Femur (tissue), 1 donor: Measurements from ENCODE around the gene CCSER1.

ENCODE experiments used
- DNase-seq: peaks from one replicate; pipeline ENCODE4 v3.0.0-alpha.2; 2017

The CCSER1 gene

GRCh38 chr4:90128961-90129495 lies 1.8 kb downstream of the CCSER1 start:
- no peak for DNase-seq

- DNase-seq: no peak
Measured at GRCh38 chr4:90130076-90130475, 2.9 kb downstream of the CCSER1 start.

DNA sequence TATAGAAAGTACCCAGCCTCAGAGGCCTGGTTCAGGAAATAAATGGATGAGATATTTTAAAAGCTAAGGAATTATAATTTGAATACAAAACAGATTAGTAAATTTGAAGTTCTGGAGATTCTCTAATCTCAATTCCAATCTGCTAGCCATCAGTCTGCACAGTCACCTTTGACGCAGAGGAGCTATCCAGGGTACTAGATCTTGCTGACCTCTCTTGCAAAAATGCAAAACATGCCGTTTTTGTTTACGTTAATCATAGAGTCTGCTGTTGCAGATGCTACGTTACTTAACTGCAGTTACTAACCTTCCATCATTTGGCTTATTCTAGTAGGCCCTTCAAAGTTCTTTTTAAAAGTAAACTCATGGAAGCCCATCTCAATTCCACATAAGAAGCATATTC lies 10.4 kb downstream of the CCSER1 start:
- DNase-seq: no peak

GRCh38 chr4:90142081-90142480 lies 14.9 kb downstream of the CCSER1 start:
- no peak for DNase-seq

DNA sequence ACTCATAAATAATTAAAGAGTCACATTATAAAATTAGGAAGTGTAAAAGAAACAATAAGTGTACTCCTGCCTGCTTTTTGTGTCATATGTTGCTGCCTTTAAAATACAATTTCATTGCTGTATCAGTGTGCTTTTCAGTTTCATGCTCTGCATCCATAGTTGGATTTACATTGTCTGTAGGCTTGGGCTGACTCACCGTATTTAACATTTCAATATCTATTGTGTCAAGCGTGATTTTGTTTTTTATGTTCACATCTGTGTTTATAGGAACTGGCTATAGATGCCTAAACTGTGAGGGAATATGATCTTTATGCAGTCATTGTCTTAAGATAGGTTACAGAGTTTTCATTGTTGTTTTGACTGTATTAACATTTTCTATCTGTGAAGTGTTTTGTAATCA lies 18.1 kb downstream of the CCSER1 start:
- no peak for DNase-seq

- no peak for DNase-seq
Measured at GRCh38 chr4:90146306-90146705, 19.1 kb downstream of the CCSER1 start.

- no peak for DNase-seq
Measured at GRCh38 chr4:90148574-90149148, 21.5 kb downstream of the CCSER1 start.

DNA sequence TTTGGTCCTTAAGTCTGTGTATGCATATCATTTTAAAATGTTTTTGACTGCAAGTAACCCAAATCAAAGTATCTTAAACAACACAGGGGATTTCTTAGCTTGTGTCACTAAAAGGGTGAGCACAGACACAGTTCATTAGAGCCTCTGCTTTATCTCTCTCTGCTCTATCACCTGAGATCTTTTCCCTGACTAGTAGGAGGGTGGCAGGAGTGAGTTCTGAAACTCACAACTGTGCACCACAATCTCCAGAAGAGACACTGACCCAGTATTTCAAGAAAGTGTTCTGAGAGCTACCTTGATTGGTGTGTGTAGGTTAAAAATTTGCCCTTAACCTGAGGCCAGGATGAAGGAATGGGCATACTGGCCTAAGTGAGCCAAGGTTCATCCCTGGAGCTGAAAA lies 24.8 kb downstream of the CCSER1 start:
- DNase-seq: no peak

DNA sequence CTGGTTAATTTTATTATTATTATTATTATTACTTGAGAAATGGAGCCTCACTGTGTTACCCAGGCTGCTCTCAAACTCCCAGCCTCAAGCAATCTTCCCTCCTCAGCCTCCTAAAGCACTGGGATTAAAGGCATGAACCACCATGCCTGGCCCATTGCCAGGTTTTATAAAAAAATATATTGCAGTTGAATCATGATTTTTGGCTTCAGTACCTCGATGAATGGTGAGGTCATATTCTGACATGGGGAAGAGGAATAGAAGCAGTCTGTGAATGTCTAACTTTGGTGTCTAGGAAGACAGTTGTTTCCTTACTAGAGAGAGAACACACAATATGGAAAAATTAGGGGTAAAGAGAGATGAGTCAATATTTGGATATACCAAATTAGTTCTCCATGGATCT lies 32.0 kb downstream of the CCSER1 start:
- DNase-seq: no peak

DNA sequence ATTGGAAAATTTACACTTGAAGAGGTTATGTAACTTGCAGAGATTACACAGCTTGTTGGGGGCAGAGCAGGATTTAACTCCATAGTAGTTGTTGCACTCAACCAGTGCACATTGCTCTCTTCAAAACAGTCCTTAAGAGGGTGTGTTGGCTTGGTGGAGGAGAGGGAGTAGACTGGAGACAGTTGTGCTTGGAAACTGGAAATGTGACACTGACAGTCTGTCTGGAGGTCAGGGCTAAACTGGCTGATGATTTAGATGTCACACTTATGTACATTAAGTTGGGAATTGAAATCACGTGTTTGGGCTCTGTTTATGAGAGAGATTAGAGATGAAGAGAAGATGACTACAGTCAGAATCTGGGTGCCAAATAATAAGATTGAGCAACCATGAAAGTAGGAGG lies 32.9 kb downstream of the CCSER1 start:
- no peak for DNase-seq

GRCh38 chr4:90162566-90162965 lies 35.4 kb downstream of the CCSER1 start:
- DNase-seq: no peak

GRCh38 chr4:90163872-90164271 lies 36.7 kb downstream of the CCSER1 start:
- DNase-seq: no peak

- DNase-seq: no peak
Measured at GRCh38 chr4:90165883-90166282, 38.7 kb downstream of the CCSER1 start.

- no peak for DNase-seq
Measured at GRCh38 chr4:90171491-90171890, 44.3 kb downstream of the CCSER1 start.

- no peak for DNase-seq
Measured at GRCh38 chr4:90174621-90175023, 47.4 kb downstream of the CCSER1 start.

- DNase-seq: no peak
Measured at GRCh38 chr4:90181644-90182043, 54.5 kb downstream of the CCSER1 start.

DNA sequence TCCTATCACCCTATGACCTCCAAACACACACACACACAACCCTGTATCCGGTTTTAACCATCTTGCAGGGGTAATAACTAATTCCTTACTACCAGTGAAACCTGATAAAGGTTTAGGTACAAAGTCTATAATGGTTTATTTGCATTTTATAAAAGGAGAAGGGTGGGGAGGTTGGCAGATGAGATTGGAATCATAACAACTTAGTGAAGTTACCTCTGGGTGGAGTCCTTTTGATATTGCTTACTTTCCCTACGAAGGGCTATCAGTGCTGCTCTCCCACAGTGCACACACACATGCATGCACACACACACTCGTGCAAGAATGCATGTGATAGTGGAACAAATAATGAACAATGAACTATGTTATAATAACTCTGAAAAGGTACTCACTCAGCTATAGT lies 56.1 kb downstream of the CCSER1 start:
- no peak for DNase-seq

DNA sequence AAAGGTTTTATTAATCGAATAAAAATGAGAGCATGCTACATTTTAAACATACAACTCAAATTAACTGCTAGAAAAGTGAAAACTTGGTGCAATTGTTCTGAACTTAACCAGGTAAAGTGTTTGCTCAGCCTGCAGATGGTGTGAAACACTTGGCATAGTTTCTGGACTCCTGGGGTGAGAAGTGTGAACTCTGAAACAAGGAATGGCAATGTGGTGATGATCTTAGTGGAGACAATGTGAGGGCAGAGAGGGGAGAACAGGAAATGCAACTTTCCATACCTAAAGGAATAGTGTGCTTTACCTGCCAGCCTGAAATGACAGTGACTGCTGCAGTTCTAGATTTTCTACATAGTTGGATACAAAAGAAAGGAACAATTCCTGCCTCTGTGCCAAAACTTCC lies 57.4 kb downstream of the CCSER1 start:
- DNase-seq: no peak

GRCh38 chr4:90185416-90185815 lies 58.2 kb downstream of the CCSER1 start:
- no peak for DNase-seq

DNA sequence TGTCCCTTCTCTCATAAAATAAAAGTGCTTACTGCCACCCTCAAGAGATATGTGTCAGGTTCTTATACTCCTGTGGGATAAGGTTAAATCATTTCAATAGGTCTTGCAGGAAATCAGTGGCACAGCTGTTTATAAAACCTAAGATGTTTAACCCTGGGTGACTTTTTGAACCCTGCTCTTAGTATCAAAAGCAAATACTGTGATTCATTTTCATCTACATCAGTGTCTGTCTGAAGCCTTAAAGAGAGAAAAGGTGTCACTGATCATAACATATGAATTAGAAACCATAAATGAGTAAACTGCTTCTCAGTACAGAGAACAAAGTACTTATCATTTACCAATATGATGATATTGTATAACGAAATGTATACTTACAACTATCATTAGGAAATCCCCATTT lies 59.0 kb downstream of the CCSER1 start:
- no peak for DNase-seq

DNA sequence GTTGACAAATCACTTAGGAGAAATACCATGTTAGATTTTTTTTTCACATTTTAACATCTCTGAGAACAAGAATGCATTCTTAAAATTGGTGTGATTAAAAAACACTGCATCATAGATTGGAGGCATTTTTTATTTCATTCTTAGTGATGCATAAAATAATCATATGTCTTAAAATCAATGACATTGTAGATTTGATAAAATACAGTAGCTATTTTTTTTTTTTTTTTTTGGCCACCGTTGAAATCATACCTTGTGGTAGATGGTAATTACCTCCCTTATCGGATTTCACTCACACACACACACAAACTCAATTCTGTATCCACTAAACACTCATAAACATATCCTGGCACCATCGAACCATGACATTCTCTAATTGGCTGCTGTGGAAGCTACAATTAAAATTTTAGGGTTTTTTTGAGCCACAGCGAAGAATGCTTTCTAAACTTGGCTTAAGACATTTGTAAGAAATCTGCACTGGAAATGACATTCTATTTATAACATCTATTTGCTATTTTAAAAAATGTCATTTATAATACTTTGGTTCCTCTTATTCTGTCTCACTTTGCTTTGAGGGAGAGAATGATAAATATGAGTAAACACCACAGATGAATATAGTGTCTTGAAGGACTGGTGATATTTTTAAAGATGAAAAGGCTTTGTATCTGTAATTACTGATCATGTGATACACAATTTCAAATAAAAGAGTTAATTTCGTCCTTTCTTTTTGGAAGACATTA lies 60.1 kb downstream of the CCSER1 start:
- no peak for DNase-seq

DNA sequence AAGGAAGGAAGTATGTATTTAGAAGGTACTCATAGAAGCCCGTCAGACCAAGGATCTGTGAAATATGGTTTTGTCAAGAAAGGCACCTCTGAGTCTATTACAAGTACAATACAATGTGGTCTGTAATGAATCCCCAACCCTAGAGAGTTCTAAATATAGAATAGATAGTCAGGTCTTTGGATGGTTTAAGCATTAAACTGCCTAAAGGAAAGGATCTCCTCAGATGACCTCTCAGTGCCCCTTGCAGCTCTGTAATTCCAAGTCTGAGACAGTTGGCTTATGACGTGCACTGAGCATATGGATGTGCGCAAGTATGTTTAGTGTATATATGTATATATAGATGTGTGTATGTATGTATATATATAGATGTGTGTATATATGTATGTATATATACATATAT lies 62.0 kb downstream of the CCSER1 start:
- DNase-seq: no peak

DNA sequence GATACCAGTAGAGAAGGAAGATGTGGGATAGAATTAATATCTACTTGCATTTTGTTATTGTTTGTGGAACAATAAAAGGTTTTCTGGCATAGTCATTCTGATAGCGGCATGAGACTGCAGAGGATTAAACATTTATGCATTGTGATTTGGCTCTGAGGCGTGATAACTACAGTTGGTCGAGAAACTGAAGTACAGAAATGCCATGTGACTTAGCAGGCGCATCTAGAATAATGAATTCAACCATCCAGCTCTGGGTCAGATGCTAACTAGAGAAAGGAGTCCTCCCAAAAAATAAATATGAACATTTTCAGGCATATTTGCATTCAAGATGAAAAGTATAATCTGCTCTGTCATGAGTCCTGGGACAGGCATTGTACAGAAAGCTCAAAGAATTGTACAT lies 62.8 kb downstream of the CCSER1 start:
- DNase-seq: no peak

DNA sequence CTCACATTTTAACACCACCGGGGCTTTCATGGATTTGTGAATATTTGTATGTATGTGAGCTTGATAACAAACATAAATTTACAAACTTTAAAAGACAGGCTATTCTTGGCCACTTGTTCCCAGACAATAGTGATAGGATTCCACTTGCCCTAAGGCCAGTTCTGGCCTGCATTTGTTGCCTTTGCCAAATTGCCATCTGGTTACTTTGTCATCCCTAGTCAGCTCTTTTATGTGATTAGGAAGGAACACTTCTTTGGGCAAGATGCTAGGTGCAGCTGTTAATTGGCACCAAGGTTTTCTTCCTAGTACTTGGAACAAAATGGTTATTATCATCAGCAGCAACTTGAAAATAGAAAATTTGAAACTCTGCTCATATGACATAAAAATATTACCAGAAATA lies 63.3 kb downstream of the CCSER1 start:
- no peak for DNase-seq
